Uterine smooth muscle cell (primary cell): Measurements from ENCODE around the gene TMEM198. TPM values are rescaled to one million over a fixed set of nuclear protein-coding genes. Genes with fewer than 3 reads are reported as not detected.

Experiments used
- total RNA-seq: library from RNA; depleted of rRNA; stranded (reverse); fragments of >200 nt; gene quantifications from 2 replicates; pipeline ENCODE4 v1.2.3, GENCODE V29; 2014

The TMEM198 gene, protein sequence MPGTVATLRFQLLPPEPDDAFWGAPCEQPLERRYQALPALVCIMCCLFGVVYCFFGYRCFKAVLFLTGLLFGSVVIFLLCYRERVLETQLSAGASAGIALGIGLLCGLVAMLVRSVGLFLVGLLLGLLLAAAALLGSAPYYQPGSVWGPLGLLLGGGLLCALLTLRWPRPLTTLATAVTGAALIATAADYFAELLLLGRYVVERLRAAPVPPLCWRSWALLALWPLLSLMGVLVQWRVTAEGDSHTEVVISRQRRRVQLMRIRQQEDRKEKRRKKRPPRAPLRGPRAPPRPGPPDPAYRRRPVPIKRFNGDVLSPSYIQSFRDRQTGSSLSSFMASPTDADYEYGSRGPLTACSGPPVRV
- 0.77 and 1.9 TPM in 2 replicates for total RNA-seq

DNA sequence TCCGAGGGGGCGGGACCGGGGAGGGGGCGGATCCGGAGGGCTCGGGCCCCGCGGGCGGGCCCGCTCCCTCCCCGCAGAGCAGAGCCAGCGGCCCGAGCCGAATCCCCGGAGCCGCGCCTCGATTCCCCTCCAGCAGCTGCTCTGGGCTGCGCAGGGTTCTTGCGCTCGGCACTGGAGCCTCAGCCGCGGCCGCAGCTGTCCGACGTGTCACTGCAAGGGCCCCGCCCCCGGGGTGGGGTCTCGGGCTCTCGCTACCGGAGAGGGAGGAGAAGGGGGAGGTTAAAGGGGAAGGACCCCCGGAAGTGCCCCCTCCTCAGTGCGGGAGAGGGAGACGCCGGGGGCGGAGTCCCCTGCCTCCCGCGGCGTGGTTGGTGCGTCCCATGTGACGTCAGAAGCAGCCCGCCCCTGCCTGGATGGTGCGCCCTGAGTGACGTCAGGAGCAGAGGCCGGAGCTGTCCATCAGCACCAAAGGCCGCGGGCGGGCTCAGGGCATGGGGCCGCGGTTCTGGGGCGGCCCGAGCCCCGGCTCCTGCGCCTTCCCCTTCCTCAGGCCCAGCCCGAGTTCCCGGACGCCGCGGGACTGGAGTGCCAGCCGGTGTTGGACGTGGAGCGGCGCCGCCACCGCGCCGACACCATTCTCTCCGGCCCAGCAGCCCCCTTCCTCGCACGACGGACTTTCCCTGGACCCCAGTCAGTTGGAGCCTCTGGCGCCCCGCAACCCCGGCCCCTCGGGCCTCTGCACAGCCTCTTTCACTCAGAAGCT lies at the start of gene TMEM198, which contains the start of gene CHPF:
TSS of gene TMEM198 (plus strand) at position 433 of the 763 bp plus-strand sequence. CDS start 700 bp downstream, outside the sequence.
TSS of gene CHPF (minus strand) at position 214 of the 763 bp plus-strand sequence. CDS start 271 bp downstream, outside the sequence.

GRCh38 chr2:219498280-219499057 lies 45.4 kb upstream of the TMEM198 start, which contains the start of gene GMPPA:
Gene GMPPA (plus strand): TSS chr2:219498891. CDS start chr2:219499976, 1,085 bp downstream.

DNA sequence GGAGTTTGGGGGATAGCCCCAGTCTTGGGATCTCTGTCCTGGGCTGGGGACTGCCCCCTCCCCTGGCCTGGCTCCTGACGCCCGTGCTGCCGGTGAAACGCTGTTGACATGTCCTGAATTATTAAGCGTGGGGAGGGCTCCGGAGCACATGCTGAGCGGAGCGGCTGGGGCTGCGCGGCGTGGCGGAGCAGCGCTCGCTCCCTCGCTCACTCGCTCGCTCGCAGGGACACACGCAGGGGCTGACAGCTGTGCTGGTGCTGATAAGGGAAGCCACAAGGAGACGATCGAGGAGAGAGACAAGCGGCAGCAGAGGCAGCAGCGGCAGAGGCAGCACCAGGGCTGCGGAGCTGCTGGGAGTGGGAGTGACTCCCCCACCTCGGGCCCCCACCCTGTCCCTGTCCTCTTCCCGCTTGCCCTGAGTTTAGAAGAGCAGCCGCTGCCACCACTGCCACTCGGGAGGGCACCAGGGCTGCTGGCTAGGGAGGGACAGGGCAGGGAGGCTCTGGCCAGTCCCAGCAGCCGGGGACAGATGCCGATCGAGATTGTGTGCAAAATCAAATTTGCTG lies 29.5 kb upstream of the TMEM198 start, which contains the start of gene ASIC4:
TSS of gene ASIC4 (plus strand) at position 287 of the 566 bp plus-strand sequence. CDS start at position 530, 243 bp downstream.

GRCh38 chr2:219571311-219572236 lies 27.7 kb downstream of the TMEM198 start, which contains the start of gene OBSL1:
Gene OBSL1 (minus strand): TSS chr2:219571539. CDS start chr2:219571232, 307 bp downstream.

DNA sequence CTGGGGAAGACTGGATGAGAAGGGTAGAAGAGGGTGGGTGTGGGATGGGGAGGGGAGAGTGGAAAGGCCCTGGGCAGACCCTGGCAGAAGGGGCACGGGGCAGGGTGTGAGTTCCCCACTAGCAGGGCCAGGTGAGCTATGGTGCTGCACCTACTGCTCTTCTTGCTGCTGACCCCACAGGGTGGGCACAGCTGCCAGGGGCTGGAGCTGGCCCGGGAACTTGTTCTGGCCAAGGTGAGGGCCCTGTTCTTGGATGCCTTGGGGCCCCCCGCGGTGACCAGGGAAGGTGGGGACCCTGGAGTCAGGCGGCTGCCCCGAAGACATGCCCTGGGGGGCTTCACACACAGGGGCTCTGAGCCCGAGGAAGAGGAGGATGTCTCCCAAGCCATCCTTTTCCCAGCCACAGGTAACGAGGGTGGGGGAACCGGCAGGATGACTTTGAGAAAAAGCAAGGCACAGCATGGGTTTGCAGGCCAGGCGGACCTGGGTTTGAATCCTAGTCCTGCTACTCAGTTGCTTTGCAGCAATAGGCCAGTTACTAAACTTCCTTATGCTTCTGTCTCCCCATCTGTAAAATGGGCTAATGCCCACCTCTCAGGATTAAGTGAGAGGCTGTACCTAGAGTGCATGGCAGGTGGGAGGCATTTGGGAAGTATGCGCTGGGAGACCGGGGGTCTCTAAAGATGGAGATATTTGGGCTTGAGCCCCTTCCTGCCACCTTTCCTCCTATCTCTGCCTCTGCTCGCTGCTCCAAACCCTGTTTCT lies 28.6 kb downstream of the TMEM198 start, which contains the start of gene INHA:
TSS of gene INHA (plus strand) at position 74 of the 765 bp plus-strand sequence. CDS start at position 139, 65 bp downstream.

GRCh38 chr2:219597552-219598307 lies 53.9 kb downstream of the TMEM198 start, which contains the start of gene STK11IP:
Gene STK11IP (plus strand): TSS chr2:219597857. CDS start chr2:219598120, 263 bp downstream.

Other genes with a start within 250 kb of the TMEM198 start
- 9.0 and 58.1 TPM in 2 replicates for gene PTPRN, start 234.6 kb upstream of the TMEM198 start, total RNA-seq
- gene RESP18, start 211.3 kb upstream of the TMEM198 start, total RNA-seq: not detected in 2 replicates
- 80.4 and 85.0 TPM in 2 replicates for gene DNPEP, start 156.1 kb upstream of the TMEM198 start, total RNA-seq
- 284 and 858 TPM in 2 replicates for gene DES, start 125.7 kb upstream of the TMEM198 start, total RNA-seq
- gene SPEG, start 109.2 kb upstream of the TMEM198 start, total RNA-seq: 38.8 and 60.6 TPM in 2 replicates
- 67.4 and 70.6 TPM in 2 replicates for gene GMPPA, start 45.1 kb upstream of the TMEM198 start, total RNA-seq
- gene ASIC4, start 29.5 kb upstream of the TMEM198 start, total RNA-seq: 0.25 and 0.55 TPM in 2 replicates
- gene CHPF, start 219 bp upstream of the TMEM198 start, total RNA-seq: 187 and 327 TPM in 2 replicates
- gene OBSL1, start 27.5 kb downstream of the TMEM198 start, total RNA-seq: 47.6 and 70.9 TPM in 2 replicates
- gene INHA, start 28.3 kb downstream of the TMEM198 start, total RNA-seq: 0.11 and 0.50 TPM in 2 replicates
- gene STK11IP, start 53.8 kb downstream of the TMEM198 start, total RNA-seq: 17.9 and 18.6 TPM in 2 replicates
- 4.3 and 9.5 TPM in 2 replicates for gene SLC4A3, start 83.6 kb downstream of the TMEM198 start, total RNA-seq